ENCODE results near the gene TMOD3. TPM values are rescaled to one million over a fixed set of nuclear protein-coding genes. Genes with fewer than 3 reads are reported as not detected.

The TMOD3 gene
- total and polyA plus RNA-seq, 7 donors = 1.8 to 22.6 (median 7.4) TPM

DNA sequence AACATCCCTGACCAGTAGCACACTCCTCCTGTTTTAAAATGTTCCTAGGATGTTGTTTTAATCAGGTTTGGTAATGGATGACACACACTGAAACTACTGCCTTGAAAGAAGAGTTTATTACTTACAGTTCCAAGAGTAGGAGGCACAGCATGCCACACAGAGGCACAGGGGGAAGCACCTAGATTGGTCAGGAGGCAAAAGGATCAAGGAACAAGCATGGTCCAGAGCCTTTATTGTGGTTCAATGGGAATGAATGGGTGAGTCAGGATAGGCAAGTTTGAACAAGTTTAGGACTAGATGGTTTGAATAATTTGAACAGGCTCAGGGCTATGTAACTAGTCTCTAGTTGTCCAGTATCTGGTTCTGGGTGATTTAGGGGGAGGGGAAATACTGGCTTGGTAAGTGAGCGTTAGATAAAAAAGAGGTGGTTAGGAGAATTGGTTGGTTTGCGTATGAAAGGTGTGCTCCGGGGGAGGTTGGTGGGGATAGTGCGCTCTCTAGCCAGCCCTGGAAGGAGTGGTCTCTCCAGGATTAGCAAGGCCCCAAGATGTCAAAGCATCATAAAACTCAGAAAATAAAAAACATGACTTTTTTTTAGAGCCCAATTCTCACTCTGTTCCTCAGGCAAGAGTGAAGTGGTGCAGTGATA, 35.1 kb downstream of the TMOD3 start:
- WGBS, 3 donors = 95 to 97% (median 96%) methylated on average over 4 of the region's 4 CpGs
- DNase-seq = no peak
- intact Hi-C loops (cut with DNase I) = no loop called here
- Histone ChIP-seq H3K9me3 (no peaks in the 10 kb centered on the region), H3K4me3 (no peak overlapping the region), H3K4me1 (no peaks in the 10 kb centered on the region), H3K27ac (no peak overlapping the region), H3K27me3 (ENCODE audit: insufficient read depth in 3 of 3, low read length in 2 of 3) (no peaks in the 10 kb centered on the region), H3K36me3 (ENCODE audit: insufficient read depth in 1 of 2, low read depth in 1 of 2) (peaks cover 7 to 36% of the 10 kb centered on the region in 2 donors)
- TF ChIP-seq, protein P1, sequence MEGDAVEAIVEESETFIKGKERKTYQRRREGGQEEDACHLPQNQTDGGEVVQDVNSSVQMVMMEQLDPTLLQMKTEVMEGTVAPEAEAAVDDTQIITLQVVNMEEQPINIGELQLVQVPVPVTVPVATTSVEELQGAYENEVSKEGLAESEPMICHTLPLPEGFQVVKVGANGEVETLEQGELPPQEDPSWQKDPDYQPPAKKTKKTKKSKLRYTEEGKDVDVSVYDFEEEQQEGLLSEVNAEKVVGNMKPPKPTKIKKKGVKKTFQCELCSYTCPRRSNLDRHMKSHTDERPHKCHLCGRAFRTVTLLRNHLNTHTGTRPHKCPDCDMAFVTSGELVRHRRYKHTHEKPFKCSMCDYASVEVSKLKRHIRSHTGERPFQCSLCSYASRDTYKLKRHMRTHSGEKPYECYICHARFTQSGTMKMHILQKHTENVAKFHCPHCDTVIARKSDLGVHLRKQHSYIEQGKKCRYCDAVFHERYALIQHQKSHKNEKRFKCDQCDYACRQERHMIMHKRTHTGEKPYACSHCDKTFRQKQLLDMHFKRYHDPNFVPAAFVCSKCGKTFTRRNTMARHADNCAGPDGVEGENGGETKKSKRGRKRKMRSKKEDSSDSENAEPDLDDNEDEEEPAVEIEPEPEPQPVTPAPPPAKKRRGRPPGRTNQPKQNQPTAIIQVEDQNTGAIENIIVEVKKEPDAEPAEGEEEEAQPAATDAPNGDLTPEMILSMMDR (IDR thresholded peaks at IDR 0.05) = no peak
- no peak for ATAC-seq

DNA sequence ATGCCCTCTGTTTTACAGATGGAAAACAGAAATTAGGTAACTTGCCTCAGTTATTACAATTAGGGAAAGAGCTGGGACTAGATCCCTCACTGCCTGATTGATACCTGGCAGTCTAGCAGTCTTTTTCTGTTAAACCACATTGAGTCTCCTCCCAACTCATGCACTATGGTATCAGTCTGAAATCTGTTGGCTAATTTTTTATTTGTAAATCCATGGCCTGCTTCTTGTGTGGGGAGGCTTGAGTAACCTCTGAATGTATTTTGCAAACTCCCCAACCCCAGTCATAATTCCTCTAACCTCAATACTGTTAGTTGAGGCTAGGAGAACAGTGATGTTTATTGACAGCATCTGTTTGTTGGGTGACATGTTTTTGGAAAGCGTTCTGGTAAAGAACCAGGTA, 35.9 kb downstream of the TMOD3 start:
- 93 to 97% (median 96%) methylated on average over 1 of the region's 1 CpG for WGBS, 3 donors
- Histone ChIP-seq H3K27ac (no peak overlapping the region), H3K4me3 (no peak overlapping the region), H3K27me3 (ENCODE audit: insufficient read depth in 3 of 3, low read length in 2 of 3) (no peaks in the 10 kb centered on the region), H3K4me1 (no peaks in the 10 kb centered on the region), H3K36me3 (ENCODE audit: insufficient read depth in 1 of 2, low read depth in 1 of 2) (peaks cover 7 to 40% of the 10 kb centered on the region in 2 donors), H3K9me3 (no peaks in the 10 kb centered on the region)
- TF ChIP-seq, protein P1 (IDR thresholded peaks at IDR 0.05) = no peak
- ATAC-seq (no peak), DNase-seq (no peak)
- intact Hi-C loops (cut with DNase I) = no loop called here

DNA sequence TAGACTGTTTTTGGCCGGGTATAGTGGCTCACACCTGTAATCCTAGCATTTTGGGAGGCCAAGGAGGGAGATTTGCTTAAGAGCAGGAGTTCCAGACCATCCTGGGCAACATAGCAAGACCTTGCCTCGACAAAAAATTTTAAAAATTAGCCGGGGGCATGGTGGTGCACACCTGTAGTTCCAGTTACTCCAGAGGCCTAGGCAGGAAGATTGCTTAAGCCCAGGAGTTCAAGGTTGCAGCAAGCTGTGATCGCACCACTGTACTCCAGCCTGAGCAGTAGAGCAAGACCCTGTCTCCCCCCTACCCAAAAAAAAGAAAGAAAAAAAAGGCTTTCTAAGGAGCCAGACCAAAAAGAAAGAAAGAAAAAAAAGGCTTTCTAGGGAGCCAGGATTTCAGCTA, 36.7 kb downstream of the TMOD3 start:
- peaks cover 7 to 48% of the 10 kb centered on the region in 2 donors for H3K36me3 ChIP-seq (ENCODE audit: insufficient read depth in 1 of 2, low read depth in 1 of 2)
- H3K27me3 ChIP-seq (ENCODE audit: insufficient read depth in 3 of 3, low read length in 2 of 3) = no peaks in the 10 kb centered on the region
- TF ChIP-seq, protein P1 (IDR thresholded peaks at IDR 0.05) = no peak
- no peaks in the 10 kb centered on the region for H3K4me1 ChIP-seq
- intact Hi-C loops (cut with DNase I) = no loop called here
- H3K4me3 ChIP-seq = no peak overlapping the region
- WGBS, 3 donors = 92 to 97% (median 95%) methylated on average over 4 of the region's 4 CpGs
- no peak overlapping the region for H3K27ac ChIP-seq
- ATAC-seq = no peak
- DNase-seq = no peak
- no peaks in the 10 kb centered on the region for H3K9me3 ChIP-seq

DNA sequence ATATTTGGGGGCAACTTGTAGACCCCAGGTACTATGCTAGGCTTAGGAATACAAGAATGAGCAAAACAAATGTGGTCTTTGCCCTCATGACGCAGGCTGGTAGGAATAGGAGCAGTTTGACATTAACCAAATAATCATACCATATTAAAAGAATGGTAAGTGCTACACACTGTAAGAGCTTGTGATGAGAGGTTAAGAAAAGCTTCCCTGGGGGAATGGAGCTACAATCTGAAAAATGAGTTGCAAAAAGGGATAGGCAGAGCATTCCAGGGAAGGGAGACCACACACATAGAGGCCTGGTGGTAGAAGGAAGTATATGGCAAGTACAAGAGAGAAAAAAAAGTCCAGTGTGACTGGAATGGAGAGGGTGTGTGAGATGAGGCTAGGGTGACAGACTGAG, 37.3 kb downstream of the TMOD3 start:
- Histone ChIP-seq H3K27ac (no peak overlapping the region), H3K27me3 (ENCODE audit: insufficient read depth in 3 of 3, low read length in 2 of 3) (no peaks in the 10 kb centered on the region), H3K4me1 (no peaks in the 10 kb centered on the region), H3K9me3 (no peaks in the 10 kb centered on the region), H3K36me3 (ENCODE audit: insufficient read depth in 1 of 2, low read depth in 1 of 2) (peaks cover 7 to 53% of the 10 kb centered on the region in 2 donors), H3K4me3 (no peak overlapping the region)
- 95 to 100% (median 95%) methylated on average over 1 of the region's 1 CpG for WGBS, 3 donors
- ATAC-seq = no peak
- no peak for DNase-seq
- intact Hi-C loops (cut with DNase I) = no loop called here
- TF ChIP-seq, protein P1 (IDR thresholded peaks at IDR 0.05) = no peak

DNA sequence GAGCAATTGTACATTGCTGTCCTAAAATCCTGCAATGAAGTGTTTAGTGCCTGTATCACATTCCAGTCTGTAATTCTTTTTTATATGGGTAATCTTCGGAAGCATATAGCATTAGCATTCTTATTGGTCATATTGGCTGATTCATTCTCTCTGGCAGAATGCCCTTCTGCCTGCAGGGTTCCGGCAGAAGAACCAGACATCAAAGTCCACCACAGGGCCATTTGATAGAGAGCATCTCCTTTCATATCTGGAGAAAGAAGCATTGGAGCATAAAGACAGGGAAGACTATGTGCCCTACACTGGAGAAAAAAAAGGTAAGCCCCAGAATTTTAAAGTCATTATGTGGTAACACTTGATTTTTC, 39.6 kb downstream of the TMOD3 start:
- TF ChIP-seq, protein P1 (IDR thresholded peaks at IDR 0.05) = no peak
- no peaks in the 10 kb centered on the region for H3K27me3 ChIP-seq (ENCODE audit: insufficient read depth in 3 of 3, low read length in 2 of 3)
- no peak for ATAC-seq
- no peaks in the 10 kb centered on the region for H3K9me3 ChIP-seq
- intact Hi-C loops (cut with DNase I) = no loop called here
- no peaks in the 10 kb centered on the region for H3K4me1 ChIP-seq
- no peak overlapping the region for H3K4me3 ChIP-seq
- WGBS, 3 donors = 45 to 60% (median 46%) methylated on average over 2 of the region's 2 CpGs
- DNase-seq = no peak
- H3K27ac ChIP-seq = no peak overlapping the region
- H3K36me3 ChIP-seq (ENCODE audit: insufficient read depth in 1 of 2, low read depth in 1 of 2) = peaks cover 2 to 54% of the 10 kb centered on the region in 2 donors
